Measurements from ENCODE around the gene TMEM38A.
"Not testable (repeated sequence)": the region's sequence is repeated elsewhere in the genome, so short reads cannot be mapped to it uniquely, and the experiment has no call there.

TMEM38A gene

GRCh38 chr19:16637535-16637934 lies 23.4 kb upstream of the TMEM38A start:
- DNase-seq (ENCODE audit: low read depth in 2 of 2), result no peak

GRCh38 chr19:16638666-16639065 lies 22.3 kb upstream of the TMEM38A start:
- DNase-seq (ENCODE audit: low read depth in 2 of 2), result no peak

GRCh38 chr19:16640951-16641350 lies 20.0 kb upstream of the TMEM38A start:
- no peak for DNase-seq (ENCODE audit: low read depth in 2 of 2)

GRCh38 chr19:16641695-16642094 lies 19.2 kb upstream of the TMEM38A start:
- DNase-seq (ENCODE audit: low read depth in 2 of 2), result no peak

- no peak for DNase-seq (ENCODE audit: low read depth in 2 of 2)
Measured at GRCh38 chr19:16645140-16645539, 15.8 kb upstream of the TMEM38A start.

- DNase-seq (ENCODE audit: low read depth in 2 of 2), result no peak
Measured at GRCh38 chr19:16649734-16650133, 11.2 kb upstream of the TMEM38A start.

GRCh38 chr19:16650821-16651220 lies 10.1 kb upstream of the TMEM38A start:
- DNase-seq (ENCODE audit: low read depth in 2 of 2), result no peak

- DNase-seq (ENCODE audit: low read depth in 2 of 2), result not testable (repeated sequence)
Measured at GRCh38 chr19:16651421-16652188, 9.3 kb upstream of the TMEM38A start.

GRCh38 chr19:16652854-16653253 lies 8.1 kb upstream of the TMEM38A start:
- no peak for DNase-seq (ENCODE audit: low read depth in 2 of 2)

- no peak for DNase-seq (ENCODE audit: low read depth in 2 of 2)
Measured at GRCh38 chr19:16654140-16654539, 6.8 kb upstream of the TMEM38A start.

- DNase-seq (ENCODE audit: low read depth in 2 of 2), result no peak
Measured at GRCh38 chr19:16654627-16655026, 6.3 kb upstream of the TMEM38A start.

GRCh38 chr19:16655727-16656126 lies 5.2 kb upstream of the TMEM38A start:
- no peak for DNase-seq (ENCODE audit: low read depth in 2 of 2)

GRCh38 chr19:16657384-16657783 lies 3.6 kb upstream of the TMEM38A start:
- no peak for DNase-seq (ENCODE audit: low read depth in 2 of 2)

GRCh38 chr19:16659464-16659831 lies 1.5 kb upstream of the TMEM38A start:
- DNase-seq (ENCODE audit: low read depth in 2 of 2), result no peak

GRCh38 chr19:16659832-16660708 lies 869 bp upstream of the TMEM38A start, which contains the start of gene SMIM7:
SMIM7 (minus strand) TSS chr19:16660144; CDS start chr19:16660110, 34 bp downstream.
- DNase-seq (ENCODE audit: low read depth in 2 of 2), result peak; percentile 97 to 98

- DNase-seq (ENCODE audit: low read depth in 2 of 2), result no peak
Measured at GRCh38 chr19:16661480-16662034, 618 bp downstream of the TMEM38A start.

GRCh38 chr19:16668176-16668575 lies 7.2 kb downstream of the TMEM38A start:
- no peak for DNase-seq (ENCODE audit: low read depth in 2 of 2)

GRCh38 chr19:16668702-16669101 lies 7.8 kb downstream of the TMEM38A start:
- DNase-seq (ENCODE audit: low read depth in 2 of 2), result not testable (repeated sequence)

GRCh38 chr19:16670291-16670690 lies 9.4 kb downstream of the TMEM38A start:
- DNase-seq (ENCODE audit: low read depth in 2 of 2), result no peak

- no peak for DNase-seq (ENCODE audit: low read depth in 2 of 2)
Measured at GRCh38 chr19:16671652-16672274, 10.8 kb downstream of the TMEM38A start.

GRCh38 chr19:16673231-16673630 lies 12.3 kb downstream of the TMEM38A start:
- no peak for DNase-seq (ENCODE audit: low read depth in 2 of 2)

GRCh38 chr19:16673839-16674238 lies 12.9 kb downstream of the TMEM38A start:
- DNase-seq (ENCODE audit: low read depth in 2 of 2), result not testable (repeated sequence)
